Ishikawa (cell line): Measurements from ENCODE around the gene PUSL1.

ENCODE experiments used
- CEBPB ChIP-seq: IDR thresholded peaks from 2 replicates; pipeline ENCODE4 v1.6.1; 2012
- CREB1 ChIP-seq: IDR thresholded peaks from 2 replicates; pipeline ENCODE4 v1.6.1; 2012; ENCODE audit warnings: low read depth
- EGR1 ChIP-seq: IDR thresholded peaks from 2 replicates; pipeline ENCODE4 v1.6.1; 2012
- EP300 ChIP-seq: IDR thresholded peaks from 2 replicates; pipeline ENCODE4 v1.6.1; 2012; ENCODE audit warnings: borderline replicate concordance
- FOXM1 ChIP-seq: IDR thresholded peaks from 2 replicates; pipeline ENCODE4 v1.6.1; 2012; ENCODE audit warnings: low read depth, borderline replicate concordance
- MAX ChIP-seq: IDR thresholded peaks from 2 replicates; pipeline ENCODE4 v1.6.1; 2012
- NFIC ChIP-seq: IDR thresholded peaks from 2 replicates; pipeline ENCODE4 v1.6.1; 2012
- RAD21 ChIP-seq: IDR thresholded peaks from 2 replicates; pipeline ENCODE4 v1.6.1; 2012; ENCODE audit warnings: low read depth
- REST ChIP-seq: IDR thresholded peaks from 2 replicates; pipeline ENCODE4 v1.6.1; 2012; ENCODE audit warnings: low read depth, mild to moderate bottlenecking
- TAF1 ChIP-seq: IDR thresholded peaks from 2 replicates; pipeline ENCODE4 v1.6.1; 2012; ENCODE audit warnings: low read depth, mild to moderate bottlenecking
- TCF12 ChIP-seq: IDR thresholded peaks from 2 replicates; pipeline ENCODE4 v1.6.1; 2012; ENCODE audit warnings: low read depth
- TEAD4 ChIP-seq: IDR thresholded peaks from 2 replicates; pipeline ENCODE4 v1.6.1; 2012
- USF1 ChIP-seq: IDR thresholded peaks from 2 replicates; pipeline ENCODE4 v1.6.1; 2012
- YY1 ChIP-seq: IDR thresholded peaks from 2 replicates; pipeline ENCODE4 v1.6.1; 2012; ENCODE audit warnings: low read depth
- ZBTB7A ChIP-seq: IDR thresholded peaks from 2 replicates; pipeline ENCODE4 v1.6.1; 2012; ENCODE audit warnings: low read depth

PUSL1 gene

GRCh38 chr1:1311107-1312104 lies 3.0 kb downstream of the PUSL1 start:
- TF ChIP-seq TCF12 (no peak), CEBPB (no peak), YY1 (no peak), FOXM1 (no peak), USF1 (no peak), EP300 (no peak)

- TF ChIP-seq CEBPB = no peak
- TF ChIP-seq TAF1 = no peak
- TF ChIP-seq EGR1 = no peak
- no peak for TF ChIP-seq YY1
Measured at GRCh38 chr1:1312450-1313314, 4.3 kb downstream of the PUSL1 start.

GRCh38 chr1:1313500-1314236 lies 5.3 kb downstream of the PUSL1 start:
- TF ChIP-seq CEBPB (no peak), TCF12 (no peak), USF1 (no peak), TAF1 (no peak)

GRCh38 chr1:1314237-1314586 lies 5.8 kb downstream of the PUSL1 start:
- TF ChIP-seq EGR1 (no peak), REST (no peak), EP300 (no peak), MAX (no peak), RAD21 (no peak), NFIC (no peak), TCF12 (no peak), USF1 (no peak), CEBPB (no peak), ZBTB7A (no peak), CREB1 (no peak), FOXM1 (no peak), TAF1 (no peak), TEAD4 (no peak), YY1 (no peak)

GRCh38 chr1:1314678-1315335 lies 6.4 kb downstream of the PUSL1 start:
- TF ChIP-seq TAF1 (no peak), MAX (no peak), YY1 (no peak), CREB1 (no peak), NFIC (no peak), RAD21 (no peak), TCF12 (no peak), FOXM1 (no peak)

- TF ChIP-seq FOXM1 = no peak
- TF ChIP-seq CEBPB = no peak
- TF ChIP-seq MAX = no peak
- no peak for TF ChIP-seq NFIC
- TF ChIP-seq TCF12 = no peak
- no peak for TF ChIP-seq TAF1
- no peak for TF ChIP-seq RAD21
- no peak for TF ChIP-seq TEAD4
- no peak for TF ChIP-seq REST
- TF ChIP-seq USF1 = no peak
- no peak for TF ChIP-seq YY1
- TF ChIP-seq ZBTB7A = no peak
- TF ChIP-seq EP300 = no peak
- no peak for TF ChIP-seq CREB1
Measured at GRCh38 chr1:1315435-1315954, 7.1 kb downstream of the PUSL1 start.
